HG03039 (cell line): Measurements from ENCODE around the gene IL3RA.
"Not testable (repeated sequence)": the region's sequence is repeated elsewhere in the genome, so short reads cannot be mapped to it uniquely, and the experiment has no call there.

Source experiments
- ATAC-seq: cut with Tn5 transposase; IDR thresholded peaks from one replicate; pipeline ENCODE4 v1.9.1; 2021; ENCODE audit warnings: mild to moderate bottlenecking, moderate library complexity; ENCODE audit not compliant: unreplicated experiment

Gene IL3RA

GRCh38 chrX:1421433-1422134 is 85.0 kb downstream of the IL3RA start:
- ATAC-seq = no peak

GRCh38 chrX:1422135-1422465 is 85.5 kb downstream of the IL3RA start:
- ATAC-seq = no peak

- ATAC-seq = no peak
Observed at GRCh38 chrX:1423215-1423614, 86.6 kb downstream of the IL3RA start.

- no peak for ATAC-seq
Observed at GRCh38 chrX:1424147-1424851, 87.7 kb downstream of the IL3RA start.

GRCh38 chrX:1425381-1425780 is 88.8 kb downstream of the IL3RA start:
- ATAC-seq = no peak

GRCh38 chrX:1426321-1426720 is 89.7 kb downstream of the IL3RA start:
- not testable (repeated sequence) for ATAC-seq

- no peak for ATAC-seq
Observed at GRCh38 chrX:1427756-1428155, 91.2 kb downstream of the IL3RA start.

GRCh38 chrX:1430451-1430850 is 93.9 kb downstream of the IL3RA start:
- ATAC-seq = no peak
